OCI-LY1 (cell line): ENCODE measurements around the gene CDC123.
"Not testable (repeated sequence)": the region's sequence is repeated elsewhere in the genome, so short reads cannot be mapped to it uniquely, and the experiment has no call there.

ENCODE experiments used
- H2AFZ ChIP-seq: fragments of 200-600 bp; sonication (generic), shearing (Covaris generic); 2 replicates; pipeline ENCODE4 v1.6.0; 2014; ENCODE audit warnings: antibody characterized with exemption, mild to moderate bottlenecking, low read length
- H3F3A ChIP-seq: fragments of 200-600 bp; sonication (generic), shearing (Covaris generic); 2 replicates; pipeline ENCODE4 v1.6.0; 2014; ENCODE audit warnings: mild to moderate bottlenecking, antibody characterized with exemption, low read length, moderate library complexity; ENCODE audit not compliant: insufficient read depth
- H3K27ac ChIP-seq: fragments of 200-600 bp; sonication (generic); 2 replicates; pipeline ENCODE4 v1.5.1; 2014; ENCODE audit warnings: low read length, mixed run types, mild to moderate bottlenecking, low read depth; ENCODE audit not compliant: poor library complexity, severe bottlenecking
- H3K27me3 ChIP-seq: fragments of 200-600 bp; sonication (generic); 2 replicates; pipeline ENCODE4 v1.6.0; 2014; ENCODE audit warnings: antibody characterized with exemption, mild to moderate bottlenecking, low read length, moderate library complexity; ENCODE audit not compliant: insufficient read depth
- H3K36me3 ChIP-seq: fragments of 200-600 bp; sonication (generic); 2 replicates; pipeline ENCODE4 v1.6.1; 2014; ENCODE audit warnings: mild to moderate bottlenecking, antibody characterized with exemption, low read length, moderate library complexity, mixed read lengths; ENCODE audit not compliant: insufficient read depth
- H3K4me1 ChIP-seq: fragments of 200-600 bp; sonication (generic); 2 replicates; pipeline ENCODE4 v1.5.1; 2014; ENCODE audit warnings: mild to moderate bottlenecking, low read length, moderate library complexity; ENCODE audit not compliant: insufficient read depth, severe bottlenecking
- H3K4me2 ChIP-seq: fragments of 200-600 bp; sonication (generic), shearing (Covaris generic); 2 replicates; pipeline ENCODE4 v1.6.1; 2014; ENCODE audit warnings: low read length
- H3K4me3 ChIP-seq: fragments of 200-600 bp; sonication (generic); 2 replicates; pipeline ENCODE4 v1.5.1; 2014; ENCODE audit warnings: low read length, low read depth, mild to moderate bottlenecking, mixed read lengths; ENCODE audit not compliant: poor library complexity, severe bottlenecking
- H3K79me2 ChIP-seq: fragments of 200-600 bp; shearing (Covaris generic); 2 replicates; pipeline ENCODE4 v1.6.1; 2016; ENCODE audit warnings: mixed run types, low read length, mixed read lengths; ENCODE audit not compliant: insufficient read depth
- H3K9ac ChIP-seq: fragments of 200-600 bp; sonication (generic), shearing (Covaris generic); 2 replicates; pipeline ENCODE4 v1.6.1; 2014; ENCODE audit warnings: mild to moderate bottlenecking, low read length, mixed read lengths
- H3K9me2 ChIP-seq: fragments of 200-600 bp; sonication (generic), shearing (Covaris generic); 2 replicates; pipeline ENCODE4 v1.6.1; 2014; ENCODE audit warnings: low read depth, mild to moderate bottlenecking, low read length, mixed read lengths
- H3K9me3 ChIP-seq: fragments of 200-600 bp; shearing (Covaris generic); 2 replicates; pipeline ENCODE4 v1.6.1; 2014; ENCODE audit warnings: low read length, mixed read lengths
- H4K20me1 ChIP-seq: fragments of 200-600 bp; sonication (generic), shearing (Covaris generic); 2 replicates; pipeline ENCODE4 v1.6.0; 2016; ENCODE audit warnings: mild to moderate bottlenecking, low read length; ENCODE audit not compliant: insufficient read depth
- EZH2 ChIP-seq: fragments of 200-600 bp; sonication (generic), shearing (Covaris generic); IDR thresholded peaks from 2 replicates; pipeline ENCODE4 v1.8.0; 2017; ENCODE audit warnings: borderline replicate concordance, mixed run types, mild to moderate bottlenecking, antibody characterized with exemption, low read length, moderate library complexity, mixed read lengths
- TF ChIP-seq, protein P1 (sequence below): fragments of 200-600 bp; sonication (generic), shearing (Covaris generic); IDR thresholded peaks from 2 replicates; pipeline ENCODE4 v1.5.1; 2017; ENCODE audit warnings: mild to moderate bottlenecking, antibody characterized with exemption, low read length, moderate library complexity, mixed read lengths

The CDC123 gene

GRCh38 chr10:12264204-12264940 lies 68.4 kb downstream of the CDC123 start:
- Histone ChIP-seq H3F3A (no peaks in the 10 kb centered on the region), H3K4me1 (peaks cover 8% of the 10 kb centered on the region), H3K9me3 (no peaks in the 10 kb centered on the region), H4K20me1 (no peaks in the 10 kb centered on the region), H3K4me3 (peak overlapping the region; percentile 1), H3K27ac (no peak overlapping the region), H3K79me2 (no peaks in the 10 kb centered on the region), H3K9ac (no peak overlapping the region), H3K9me2 (no peaks in the 10 kb centered on the region), H3K4me2 (peak overlapping the region; percentile 54), H3K27me3 (no peaks in the 10 kb centered on the region), H2AFZ (no peak overlapping the region), H3K36me3 (no peaks in the 10 kb centered on the region)
- TF ChIP-seq EZH2 = no peak
- TF ChIP-seq, protein P1, sequence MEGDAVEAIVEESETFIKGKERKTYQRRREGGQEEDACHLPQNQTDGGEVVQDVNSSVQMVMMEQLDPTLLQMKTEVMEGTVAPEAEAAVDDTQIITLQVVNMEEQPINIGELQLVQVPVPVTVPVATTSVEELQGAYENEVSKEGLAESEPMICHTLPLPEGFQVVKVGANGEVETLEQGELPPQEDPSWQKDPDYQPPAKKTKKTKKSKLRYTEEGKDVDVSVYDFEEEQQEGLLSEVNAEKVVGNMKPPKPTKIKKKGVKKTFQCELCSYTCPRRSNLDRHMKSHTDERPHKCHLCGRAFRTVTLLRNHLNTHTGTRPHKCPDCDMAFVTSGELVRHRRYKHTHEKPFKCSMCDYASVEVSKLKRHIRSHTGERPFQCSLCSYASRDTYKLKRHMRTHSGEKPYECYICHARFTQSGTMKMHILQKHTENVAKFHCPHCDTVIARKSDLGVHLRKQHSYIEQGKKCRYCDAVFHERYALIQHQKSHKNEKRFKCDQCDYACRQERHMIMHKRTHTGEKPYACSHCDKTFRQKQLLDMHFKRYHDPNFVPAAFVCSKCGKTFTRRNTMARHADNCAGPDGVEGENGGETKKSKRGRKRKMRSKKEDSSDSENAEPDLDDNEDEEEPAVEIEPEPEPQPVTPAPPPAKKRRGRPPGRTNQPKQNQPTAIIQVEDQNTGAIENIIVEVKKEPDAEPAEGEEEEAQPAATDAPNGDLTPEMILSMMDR = peak; percentile 75

DNA sequence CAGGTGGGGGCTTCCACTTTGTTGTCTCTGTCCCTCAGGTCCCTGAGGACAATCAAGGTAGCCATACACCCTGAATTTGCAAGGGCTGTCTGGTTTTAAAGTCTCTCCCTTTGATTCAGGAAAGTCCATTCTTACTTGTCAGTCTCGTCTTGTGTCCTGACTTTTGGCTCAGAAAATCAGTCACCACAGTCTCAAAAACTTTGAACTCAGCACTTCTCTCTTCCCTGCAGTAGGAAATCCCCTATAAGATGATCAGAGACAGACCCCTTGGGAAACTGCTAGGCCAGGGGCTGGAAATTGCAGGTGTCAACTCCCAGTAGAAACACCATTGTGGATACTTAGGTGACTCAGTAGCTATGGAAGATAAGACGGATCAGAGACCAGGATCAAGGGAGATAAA lies 73.1 kb downstream of the CDC123 start:
- H3K36me3 ChIP-seq = no peaks in the 10 kb centered on the region
- peaks cover 5% of the 10 kb centered on the region for H3K4me1 ChIP-seq
- TF ChIP-seq EZH2 = no peak
- TF ChIP-seq, protein P1 = no peak
- H3F3A ChIP-seq = no peaks in the 10 kb centered on the region
- no peak overlapping the region for H2AFZ ChIP-seq
- H4K20me1 ChIP-seq = no peaks in the 10 kb centered on the region
- H3K9me3 ChIP-seq = no peaks in the 10 kb centered on the region
- no peak overlapping the region for H3K9ac ChIP-seq
- H3K27ac ChIP-seq = no peak overlapping the region
- H3K4me2 ChIP-seq = no peak overlapping the region
- H3K79me2 ChIP-seq = no peaks in the 10 kb centered on the region
- H3K4me3 ChIP-seq = no peak overlapping the region
- no peaks in the 10 kb centered on the region for H3K9me2 ChIP-seq
- H3K27me3 ChIP-seq = no peaks in the 10 kb centered on the region

- Histone ChIP-seq H2AFZ (no peak overlapping the region), H3K79me2 (no peaks in the 10 kb centered on the region), H3K27ac (no peak overlapping the region), H3K36me3 (no peaks in the 10 kb centered on the region), H3K4me1 (no peaks in the 10 kb centered on the region), H3K9me2 (no peaks in the 10 kb centered on the region), H3F3A (no peaks in the 10 kb centered on the region), H3K4me3 (no peak overlapping the region), H3K27me3 (no peaks in the 10 kb centered on the region), H4K20me1 (no peaks in the 10 kb centered on the region), H3K4me2 (no peak overlapping the region), H3K9me3 (no peaks in the 10 kb centered on the region), H3K9ac (no peak overlapping the region)
- TF ChIP-seq EZH2 = no peak
- TF ChIP-seq, protein P1 = no peak
These were observed 75.2 kb downstream of the CDC123 start for GRCh38 chr10:12271210-12271540.

DNA sequence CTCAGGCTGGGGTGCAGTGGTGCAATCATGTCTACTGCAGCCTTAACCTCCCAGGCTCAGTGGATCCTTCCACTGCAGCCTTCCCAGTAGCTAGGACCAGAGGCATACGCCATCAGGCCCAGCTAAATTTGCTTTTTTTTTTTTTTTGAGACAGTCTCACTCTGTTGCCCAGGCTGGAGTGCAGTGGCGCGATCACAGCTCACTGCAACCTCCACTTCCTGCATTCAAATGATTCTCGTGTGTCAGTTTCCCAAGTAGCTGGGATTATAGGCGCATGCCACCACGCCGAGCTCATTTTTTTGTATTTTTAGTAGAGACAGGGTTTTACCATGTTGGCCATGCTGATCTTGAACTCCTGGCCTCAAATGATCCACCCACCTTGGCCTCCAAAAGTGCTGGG lies 81.9 kb downstream of the CDC123 start:
- H3K4me3 ChIP-seq, H3K9me3 ChIP-seq, H3K9me2 ChIP-seq, H3K27ac ChIP-seq, H3K27me3 ChIP-seq, H3K9ac ChIP-seq, H2AFZ ChIP-seq, H3K36me3 ChIP-seq, H3K4me2 ChIP-seq, H4K20me1 ChIP-seq, H3K79me2 ChIP-seq, H3F3A ChIP-seq, H3K4me1 ChIP-seq: not testable (repeated sequence)
